NCI-H774 (cell line): ENCODE measurements around the gene SYT6.

Experiments used
- DNase-seq: peaks from one replicate; lab custom pipeline; 2025; lab: John Stamatoyannopoulos, UW

The SYT6 gene

GRCh38 chr1:114154146-114154962, 685 bp upstream of the SYT6 start:
- DNase-seq, result no peak

- peak; percentile 4 for DNase-seq
These were observed 985 bp downstream of the SYT6 start for GRCh38 chr1:114152508-114153260.

- DNase-seq, result no peak
These were observed 1.6 kb downstream of the SYT6 start for GRCh38 chr1:114152089-114152507.

DNA sequence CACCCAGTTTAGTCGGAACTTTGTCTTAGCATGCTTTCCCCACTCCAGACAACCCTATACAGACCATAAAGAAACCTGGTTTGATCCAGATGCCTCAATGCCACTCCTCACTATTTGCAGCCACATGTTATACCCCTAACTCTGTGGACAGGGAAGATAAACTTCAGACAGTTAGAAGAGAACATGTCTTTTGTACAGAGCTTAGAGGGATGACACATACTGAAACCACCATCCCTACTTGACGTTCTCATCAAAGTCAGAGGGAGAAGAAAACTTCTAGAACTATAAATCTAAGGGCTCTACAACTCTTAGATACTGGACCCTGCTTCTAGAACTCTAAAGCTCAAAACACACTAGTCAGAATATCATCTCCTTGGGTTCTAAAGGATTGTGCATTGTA, 3.7 kb downstream of the SYT6 start:
- DNase-seq, result no peak

GRCh38 chr1:114149211-114149610, 4.5 kb downstream of the SYT6 start:
- DNase-seq, result no peak

- DNase-seq, result no peak
These were observed 8.0 kb downstream of the SYT6 start for GRCh38 chr1:114145504-114146151.

GRCh38 chr1:114144016-114144415, 9.7 kb downstream of the SYT6 start:
- no peak for DNase-seq

DNA sequence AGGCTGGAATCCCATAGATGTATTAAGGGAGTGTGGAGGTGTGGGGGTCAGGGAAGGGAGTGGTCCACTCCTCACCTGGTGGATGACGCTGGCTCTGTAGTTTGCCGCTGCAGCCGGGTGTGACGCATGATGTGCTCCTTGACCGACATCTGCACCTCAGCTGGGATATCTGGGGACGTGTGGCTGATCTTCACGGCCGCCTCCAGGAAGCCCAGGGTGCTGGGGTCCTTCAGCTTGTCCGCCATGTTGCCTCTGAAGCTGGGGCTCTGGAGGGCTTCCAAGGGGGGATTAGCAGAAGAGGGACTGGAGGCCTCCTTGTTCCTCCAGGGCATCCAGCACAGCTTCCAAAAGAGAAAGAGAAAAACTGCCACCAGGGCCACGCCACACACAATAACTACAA, 14.1 kb downstream of the SYT6 start:
- no peak for DNase-seq

DNA sequence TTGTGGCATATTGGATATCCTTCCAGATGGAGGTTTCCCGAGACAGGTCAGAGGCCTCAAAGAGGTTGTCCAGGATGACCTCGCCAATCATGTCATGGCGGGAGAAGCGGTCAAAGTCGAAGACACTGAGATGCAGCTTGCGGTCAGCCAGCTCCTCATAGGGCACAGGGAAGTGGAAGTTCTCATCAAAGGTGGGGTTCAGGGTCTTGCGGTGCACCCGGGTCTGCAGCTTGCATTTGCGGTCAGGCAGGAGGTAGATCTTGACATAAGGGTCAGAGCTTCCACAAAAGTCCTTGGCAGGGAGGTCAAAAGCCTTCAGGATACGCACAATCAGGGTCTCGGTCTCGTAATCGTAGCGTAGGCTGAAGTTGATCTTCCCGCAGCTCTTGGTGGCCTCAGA, 16.2 kb downstream of the SYT6 start:
- DNase-seq, result no peak

- no peak for DNase-seq
These were observed 17.9 kb downstream of the SYT6 start for GRCh38 chr1:114135786-114136185.

GRCh38 chr1:114134518-114134917, 19.2 kb downstream of the SYT6 start:
- DNase-seq, result no peak

DNA sequence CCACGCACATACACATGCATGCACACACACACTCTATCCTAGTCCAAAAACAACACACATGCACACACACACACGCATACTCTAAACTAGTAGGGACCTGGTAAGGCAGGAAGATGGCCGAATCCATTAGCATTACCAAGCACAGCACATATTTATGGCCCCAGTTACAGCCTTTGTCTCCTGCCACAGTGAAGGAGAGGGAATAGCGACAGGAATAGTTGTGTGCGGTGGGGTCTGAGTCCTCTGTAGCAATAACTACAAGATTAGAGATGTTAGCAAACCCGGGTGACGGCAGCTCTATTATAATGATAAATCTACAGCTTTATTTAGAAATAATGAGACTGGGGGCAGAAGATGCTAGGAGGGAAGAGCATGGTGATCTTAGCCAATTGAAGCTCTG, 20.5 kb downstream of the SYT6 start:
- no peak for DNase-seq

GRCh38 chr1:114131526-114132220, 22.0 kb downstream of the SYT6 start:
- DNase-seq, result no peak

- DNase-seq, result no peak
These were observed 22.7 kb downstream of the SYT6 start for GRCh38 chr1:114130846-114131525.

- DNase-seq, result no peak
These were observed 23.5 kb downstream of the SYT6 start for GRCh38 chr1:114130213-114130612.

GRCh38 chr1:114128293-114128692, 25.4 kb downstream of the SYT6 start:
- no peak for DNase-seq

DNA sequence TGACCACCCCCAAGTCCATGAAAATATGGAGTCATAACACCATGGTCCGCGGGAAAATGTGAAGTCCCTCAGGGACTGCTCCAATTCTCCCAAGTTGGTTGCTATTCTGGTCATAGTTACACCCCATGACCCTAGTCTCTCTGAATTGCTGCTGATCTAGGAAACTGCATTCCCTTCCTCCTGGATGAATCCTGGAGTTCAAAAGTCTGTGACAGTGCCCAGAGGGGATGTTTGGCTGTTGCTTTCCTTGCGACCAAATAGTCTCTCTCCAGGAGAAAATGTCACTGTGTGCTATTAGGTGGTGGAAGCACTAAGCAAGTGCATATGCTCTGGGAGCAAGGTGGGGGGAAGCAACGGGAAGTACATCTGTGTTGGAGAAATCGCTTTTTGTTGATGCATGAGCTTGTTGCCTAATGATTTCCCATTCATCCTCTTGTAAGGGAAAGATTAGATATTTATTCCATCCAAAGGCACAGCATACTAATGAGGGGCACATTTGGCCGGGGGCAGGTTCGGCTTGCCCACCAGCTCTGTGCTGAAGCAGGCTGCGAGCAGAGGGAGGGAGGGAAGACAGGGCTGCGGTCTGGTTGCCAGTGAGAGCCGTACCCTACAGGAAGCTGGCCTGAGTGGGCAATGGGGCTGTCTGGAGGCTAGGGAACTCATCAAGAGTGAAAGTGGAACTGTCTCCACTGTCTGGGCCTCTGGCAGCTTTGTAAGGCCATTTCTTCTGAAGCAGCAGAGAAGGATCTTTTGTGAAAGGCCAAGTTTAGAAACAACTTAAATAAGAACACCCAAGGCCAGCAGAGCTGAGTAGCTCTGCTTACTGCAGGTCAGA, 27.2 kb downstream of the SYT6 start:
- no peak for DNase-seq

- DNase-seq, result no peak
These were observed 29.0 kb downstream of the SYT6 start for GRCh38 chr1:114124644-114125043.

DNA sequence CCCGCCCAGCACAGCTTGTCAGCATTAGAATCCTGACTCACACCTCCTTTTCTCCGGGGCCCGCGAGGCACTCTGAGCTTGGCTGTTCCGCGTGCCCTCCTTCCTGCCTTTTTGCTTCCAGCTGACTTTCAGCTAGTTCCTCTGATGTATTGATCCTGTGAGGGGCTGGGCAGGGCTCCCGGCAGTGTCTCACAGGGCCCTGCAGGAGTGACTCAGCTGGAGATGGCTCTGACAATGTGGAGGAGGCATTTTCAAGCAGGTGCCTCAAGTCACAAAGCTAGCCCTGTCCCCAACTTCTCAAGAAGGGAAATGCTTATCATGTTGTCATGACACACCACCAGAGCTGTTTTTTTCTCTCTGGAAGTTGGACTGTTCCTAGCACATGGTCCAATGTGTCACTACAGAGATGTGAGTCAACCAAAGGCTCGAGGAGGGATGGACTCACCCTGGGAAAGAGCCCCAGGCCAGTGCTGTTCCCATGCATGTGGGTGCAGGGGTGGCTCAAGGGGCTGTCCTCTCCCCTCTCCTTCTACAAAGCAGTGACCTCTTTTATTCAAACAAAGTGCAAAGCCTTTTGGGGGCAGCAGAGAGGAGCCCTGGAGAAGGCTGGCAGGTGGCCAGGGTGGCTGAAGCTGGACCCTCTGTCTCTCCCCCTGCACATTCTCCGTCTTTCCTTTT, 30.6 kb downstream of the SYT6 start:
- no peak for DNase-seq

- DNase-seq, result no peak
These were observed 35.2 kb downstream of the SYT6 start for GRCh38 chr1:114118351-114118990.
